Gastrocnemius medialis (tissue), 4 donors: ENCODE data around the gene CDKAL1. TPM values are rescaled to one million over a fixed set of nuclear protein-coding genes. Genes with fewer than 3 reads are reported as not detected.

Experiments
- ATAC-seq, 2 donors: fragments of 150-250 bp; one replicate each; pipeline ENCODE4 v1.9.1; 2016
- DNase-seq, 2 donors: peaks; one replicate each; pipeline ENCODE4 v3.0.0-alpha.2; 2019
- H3K27ac ChIP-seq, 4 donors: fragments of 200-600 bp; sonication (generic); 1 replicate in 1 of 4; 2 replicates in 3 of 4; pipeline ENCODE4 v1.5.1; 2016 to 2018; ENCODE audit warnings: mild to moderate bottlenecking in 2 of 4, moderate library complexity in 1 of 4
- H3K27me3 ChIP-seq, 3 donors: fragments of 200-600 bp; sonication (generic) in 2 of 3; 1 replicate in 1 of 3; 2 replicates in 2 of 3; pipeline versions ENCODE4 v1.5.1 to v1.6.0; 2016 to 2019; ENCODE audit warnings: mild to moderate bottlenecking in 1 of 3, moderate library complexity in 1 of 3
- H3K36me3 ChIP-seq, 2 donors: fragments of 200-600 bp; sonication (generic) in 1 of 2; one replicate each; pipeline ENCODE4 v1.5.1; 2017 to 2018
- H3K4me1 ChIP-seq, 2 donors: fragments of 200-600 bp; sonication (generic) in 1 of 2; one replicate each; pipeline ENCODE4 v1.5.1; 2016 to 2017; ENCODE audit warnings: mild to moderate bottlenecking in 2 of 2
- H3K4me3 ChIP-seq, 4 donors: fragments of 200-600 bp; sonication (generic) in 3 of 4; 1 replicate in 1 of 4; 2 replicates in 3 of 4; pipeline ENCODE4 v1.5.1; 2016 to 2019; ENCODE audit warnings: mild to moderate bottlenecking in 2 of 4
- H3K9me3 ChIP-seq, 3 donors: fragments of 200-600 bp; sonication (generic) in 2 of 3; 1 replicate in 1 of 3; 2 replicates in 2 of 3; pipeline ENCODE4 v1.5.1; 2016 to 2019
- CTCF ChIP-seq, 5 experiments: fragments of 450-650 bp in 3 of 5; fragments of 200-600 bp in 2 of 5; sonication (generic) in 2 of 5; IDR thresholded peaks in 4 of 5; conservative IDR thresholded peaks in 1 of 5; 1 replicate in 4 of 5; 2 replicates in 1 of 5; pipeline ENCODE4 v1.5.1; 2016 to 2019; ENCODE audit warnings: antibody characterized with exemption in 5 of 5, mild to moderate bottlenecking in 3 of 5, moderate library complexity in 3 of 5
- POLR2A ChIP-seq, 2 donors: fragments of 450-650 bp; IDR thresholded peaks; one replicate each; pipeline ENCODE4 v1.6.1; 2017; ENCODE audit warnings: antibody characterized with exemption in 2 of 2, mild to moderate bottlenecking in 2 of 2, moderate library complexity in 2 of 2
- in situ Hi-C, 4 donors: fragments of 200-750 bp; cut with MboI; loops; one replicate each; pipeline versions ENCODE4 v1.15.0 to v1.8.0; 2017; ENCODE audit warnings: low sequenced_read_pairs in 4 of 4
- intact Hi-C: fragments of 100-400 bp; cut with DNase I; formaldehyde crosslinking; loops from one replicate; pipeline ENCODE4 v1.15.1; 2023; ENCODE audit warnings: low total_unique reads
- total RNA-seq, 4 donors: library from RNA; depleted of rRNA; stranded (reverse); fragments of >200 nt; gene quantifications; one replicate each; pipeline versions ENCODE4 v1.1.0 to v1.2.3, GENCODE V29; 2016

The CDKAL1 gene
- total RNA-seq, 4 donors from 2014 or later = 9.6 to 17.0 (median 11.4) TPM

- H3K9me3 ChIP-seq = no peaks in the 10 kb centered on the region
- no peak overlapping the region for H3K4me3 ChIP-seq
- intact Hi-C loops (no loop called here), in situ Hi-C loops (no loop called here)
- ATAC-seq (no peak), DNase-seq (no peak)
- no peaks in the 10 kb centered on the region for H3K27me3 ChIP-seq
- H3K27ac ChIP-seq = no peak overlapping the region
- TF ChIP-seq POLR2A (IDR thresholded peaks at IDR 0.05) (no peak), CTCF (IDR thresholded peaks at IDR 0.05 in 4 of 5, conservative IDR thresholded peaks at IDR 0.05 in 1 of 5) (no peak)
- no peaks in the 10 kb centered on the region for H3K36me3 ChIP-seq
- no peaks in the 10 kb centered on the region for H3K4me1 ChIP-seq
Measured at GRCh38 chr6:20839630-20840029, 305.4 kb downstream of the CDKAL1 start.

GRCh38 chr6:20840675-20841074 is 306.4 kb downstream of the CDKAL1 start:
- TF ChIP-seq CTCF (IDR thresholded peaks at IDR 0.05 in 4 of 5, conservative IDR thresholded peaks at IDR 0.05 in 1 of 5) (no peak), POLR2A (IDR thresholded peaks at IDR 0.05) (no peak)
- ATAC-seq (no peak), DNase-seq (no peak)
- Histone ChIP-seq H3K4me3 (no peak overlapping the region), H3K27me3 (no peaks in the 10 kb centered on the region), H3K27ac (no peak overlapping the region), H3K9me3 (no peaks in the 10 kb centered on the region), H3K36me3 (no peaks in the 10 kb centered on the region), H3K4me1 (no peaks in the 10 kb centered on the region)
- intact Hi-C loops (no loop called here), in situ Hi-C loops (no loop called here)

- in situ Hi-C loops = no loop called here
- intact Hi-C loops = no loop called here
- DNase-seq = no peak
- H3K4me1 ChIP-seq = no peaks in the 10 kb centered on the region
- no peaks in the 10 kb centered on the region for H3K36me3 ChIP-seq
- no peak overlapping the region for H3K4me3 ChIP-seq
- no peaks in the 10 kb centered on the region for H3K9me3 ChIP-seq
- ATAC-seq = no peak
- H3K27ac ChIP-seq = no peak overlapping the region
- H3K27me3 ChIP-seq = no peaks in the 10 kb centered on the region
- TF ChIP-seq CTCF (IDR thresholded peaks at IDR 0.05 in 4 of 5, conservative IDR thresholded peaks at IDR 0.05 in 1 of 5) = no peak
Measured at GRCh38 chr6:20841806-20842205, 307.5 kb downstream of the CDKAL1 start.

- in situ Hi-C loops = no loop called here
- intact Hi-C loops = no loop called here
- Histone ChIP-seq H3K4me3 (no peak overlapping the region), H3K27ac (no peak overlapping the region), H3K9me3 (no peaks in the 10 kb centered on the region), H3K36me3 (no peaks in the 10 kb centered on the region), H3K4me1 (no peaks in the 10 kb centered on the region), H3K27me3 (no peaks in the 10 kb centered on the region)
- DNase-seq (no peak), ATAC-seq (no peak)
- TF ChIP-seq CTCF (IDR thresholded peaks at IDR 0.05 in 4 of 5, conservative IDR thresholded peaks at IDR 0.05 in 1 of 5) (no peak), POLR2A (IDR thresholded peaks at IDR 0.05) (no peak)
Measured at GRCh38 chr6:20845592-20845991, 311.3 kb downstream of the CDKAL1 start.

- in situ Hi-C loops (no loop called here), intact Hi-C loops (no loop called here)
- no peak for TF ChIP-seq CTCF (IDR thresholded peaks at IDR 0.05 in 4 of 5, conservative IDR thresholded peaks at IDR 0.05 in 1 of 5)
- TF ChIP-seq POLR2A (IDR thresholded peaks at IDR 0.05) = no peak
- DNase-seq (no peak), ATAC-seq (no peak)
- no peak overlapping the region for H3K4me3 ChIP-seq
- H3K36me3 ChIP-seq = no peaks in the 10 kb centered on the region
- H3K4me1 ChIP-seq = no peaks in the 10 kb centered on the region
- no peaks in the 10 kb centered on the region for H3K27me3 ChIP-seq
- H3K9me3 ChIP-seq = no peaks in the 10 kb centered on the region
- H3K27ac ChIP-seq = no peak overlapping the region
Measured at GRCh38 chr6:20846602-20847028, 312.4 kb downstream of the CDKAL1 start.
